ENCODE measurements around the gene KRT14.
"Not testable (repeated sequence)": the region's sequence is repeated elsewhere in the genome, so short reads cannot be mapped to it uniquely, and the experiment has no call there.

KRT14 gene

DNA sequence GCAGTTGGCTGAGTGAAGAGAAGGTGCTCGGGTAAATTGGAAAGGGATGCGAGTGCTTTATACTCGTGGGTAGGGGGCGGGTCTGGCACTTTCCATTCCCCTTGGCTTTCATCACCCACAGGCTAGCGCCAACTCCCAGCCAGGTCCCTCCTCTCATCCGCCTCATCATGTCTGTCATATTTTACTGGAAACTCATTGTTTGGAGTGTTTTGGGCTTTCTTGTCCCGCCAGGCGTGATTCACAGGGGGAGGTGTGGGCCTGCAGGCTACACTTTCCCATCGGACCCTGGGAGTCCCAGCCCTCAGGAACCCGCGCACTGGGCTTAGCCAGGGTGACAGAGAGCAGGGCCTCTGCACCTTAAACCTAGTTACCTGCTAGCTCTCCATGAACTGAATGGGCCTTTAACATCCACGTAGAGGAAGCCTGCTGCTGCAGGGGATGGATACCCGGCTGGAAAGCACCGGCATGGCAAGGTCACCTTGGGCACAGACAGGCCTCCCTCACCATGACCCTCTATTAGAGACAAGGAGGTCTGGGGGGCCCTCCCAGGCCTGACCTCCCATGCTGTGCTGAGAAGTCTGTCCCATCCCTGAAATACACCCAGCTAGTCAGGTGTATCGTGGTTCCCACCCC, at the start of gene KRT14:
Gene KRT14, minus strand, starts transcription at position 33 of the 633 bp plus-strand sequence. CDS start 61 bp downstream, outside the sequence.
- no peak for TF ChIP-seq ZNF274 (IDR thresholded peaks at IDR 0.05; ENCODE audit: low read depth, low read length)
- H3K4me3 ChIP-seq (ENCODE audit: low read length), result no peak within 1 kb of the TSS

GRCh38 chr17:41635121-41636097, 48.7 kb upstream of the KRT14 start:
- H3K4me3 ChIP-seq (ENCODE audit: low read length), result no peak overlapping the region
- no peak for TF ChIP-seq ZNF274 (IDR thresholded peaks at IDR 0.05; ENCODE audit: low read depth, low read length)

DNA sequence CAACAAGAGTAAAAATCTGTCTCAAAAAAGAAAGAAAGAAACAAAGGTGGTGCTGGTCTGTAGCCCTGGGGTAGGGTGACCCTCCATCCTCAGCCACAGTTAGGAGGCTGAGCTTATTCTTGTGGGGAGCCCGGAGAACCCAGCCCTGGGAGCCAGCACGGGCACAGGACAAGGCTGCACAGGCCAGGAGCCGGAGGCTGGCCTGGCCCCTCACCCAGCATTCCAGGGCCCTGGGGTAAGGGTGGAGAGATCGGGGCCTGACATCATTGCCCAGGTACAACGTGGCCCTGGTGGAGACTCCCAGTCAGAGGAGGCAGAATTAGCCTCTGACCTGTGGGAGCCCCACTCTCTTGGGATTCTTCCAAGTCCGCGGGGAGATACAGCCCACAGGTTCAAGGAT, 47.9 kb upstream of the KRT14 start:
- no peak for TF ChIP-seq ZNF274 (IDR thresholded peaks at IDR 0.05; ENCODE audit: low read depth, low read length)
- H3K4me3 ChIP-seq (ENCODE audit: low read length), result no peak overlapping the region

GRCh38 chr17:41633556-41634199, 47.0 kb upstream of the KRT14 start:
- no peak overlapping the region for H3K4me3 ChIP-seq (ENCODE audit: low read length)
- no peak for TF ChIP-seq ZNF274 (IDR thresholded peaks at IDR 0.05; ENCODE audit: low read depth, low read length)

GRCh38 chr17:41632482-41633105, 45.9 kb upstream of the KRT14 start:
- no peak overlapping the region for H3K4me3 ChIP-seq (ENCODE audit: low read length)
- no peak for TF ChIP-seq ZNF274 (IDR thresholded peaks at IDR 0.05; ENCODE audit: low read depth, low read length)

GRCh38 chr17:41631898-41632285, 45.2 kb upstream of the KRT14 start:
- no peak for TF ChIP-seq ZNF274 (IDR thresholded peaks at IDR 0.05; ENCODE audit: low read depth, low read length)
- H3K4me3 ChIP-seq (ENCODE audit: low read length), result no peak overlapping the region

DNA sequence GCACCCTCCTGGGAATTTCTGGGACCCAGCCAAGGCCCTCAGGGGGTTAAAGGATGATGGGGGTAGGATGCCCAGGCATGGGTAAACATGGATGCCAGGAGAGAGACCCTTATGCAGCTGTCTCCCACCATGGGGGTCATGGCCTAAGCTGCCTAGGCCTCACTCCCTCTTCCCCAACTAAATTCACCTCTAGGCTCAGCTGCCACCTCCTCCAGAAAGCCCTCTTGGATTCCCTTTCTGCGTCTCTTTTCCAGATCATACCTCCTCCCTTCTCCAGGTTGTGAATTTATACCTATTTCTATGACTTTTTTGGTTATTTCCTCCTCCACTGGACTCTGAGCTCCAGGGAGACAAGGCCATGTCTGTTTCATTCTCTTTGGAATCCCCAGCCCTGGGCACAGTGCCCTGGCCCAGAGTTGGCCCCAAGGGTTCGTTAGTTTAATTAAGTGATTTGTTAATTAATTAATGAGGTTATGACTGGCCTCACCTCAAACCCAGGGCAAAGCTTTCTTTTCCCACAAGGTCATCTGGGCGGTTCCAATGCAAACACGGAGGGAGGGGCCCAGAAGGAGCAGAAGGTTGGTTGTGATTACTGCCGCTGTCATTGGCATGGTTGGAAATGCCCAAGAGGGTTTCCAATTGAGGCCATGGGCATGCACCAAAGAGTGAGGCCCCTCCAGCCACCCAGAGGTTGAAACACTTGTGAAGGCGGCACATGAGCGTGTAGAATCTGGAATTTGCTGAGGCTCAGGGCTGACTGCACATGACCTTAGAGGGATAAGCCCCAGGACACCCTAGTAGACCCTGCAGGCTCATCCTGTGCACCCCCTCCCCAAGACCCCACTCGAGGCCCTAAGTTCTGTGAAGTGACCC, 44.6 kb upstream of the KRT14 start:
- TF ChIP-seq ZNF274 (IDR thresholded peaks at IDR 0.05; ENCODE audit: low read depth, low read length), result no peak
- no peak overlapping the region for H3K4me3 ChIP-seq (ENCODE audit: low read length)

- H3K4me3 ChIP-seq (ENCODE audit: low read length), result no peak overlapping the region
- no peak for TF ChIP-seq ZNF274 (IDR thresholded peaks at IDR 0.05; ENCODE audit: low read depth, low read length)
These were observed 43.4 kb upstream of the KRT14 start for GRCh38 chr17:41629826-41630670.

DNA sequence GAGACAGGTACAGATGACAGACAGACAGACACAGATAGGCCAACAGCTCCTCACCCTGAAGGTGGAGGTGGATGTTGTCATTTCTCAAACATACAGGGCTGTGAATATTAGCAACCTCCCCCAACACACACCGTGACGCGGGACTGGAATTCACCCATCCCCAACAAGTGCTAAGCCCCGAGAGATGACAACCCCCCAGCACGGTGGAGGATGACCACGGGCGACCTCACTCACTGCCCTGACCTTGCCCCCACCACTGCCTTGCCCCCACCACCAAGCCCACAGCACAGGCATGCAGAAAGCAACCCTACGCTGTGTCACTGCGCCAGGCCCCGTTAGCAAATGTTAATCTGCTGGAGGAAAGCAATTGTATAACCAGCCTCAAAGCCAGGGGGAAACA, 42.6 kb upstream of the KRT14 start:
- H3K4me3 ChIP-seq (ENCODE audit: low read length), result no peak overlapping the region
- TF ChIP-seq ZNF274 (IDR thresholded peaks at IDR 0.05; ENCODE audit: low read depth, low read length), result no peak

DNA sequence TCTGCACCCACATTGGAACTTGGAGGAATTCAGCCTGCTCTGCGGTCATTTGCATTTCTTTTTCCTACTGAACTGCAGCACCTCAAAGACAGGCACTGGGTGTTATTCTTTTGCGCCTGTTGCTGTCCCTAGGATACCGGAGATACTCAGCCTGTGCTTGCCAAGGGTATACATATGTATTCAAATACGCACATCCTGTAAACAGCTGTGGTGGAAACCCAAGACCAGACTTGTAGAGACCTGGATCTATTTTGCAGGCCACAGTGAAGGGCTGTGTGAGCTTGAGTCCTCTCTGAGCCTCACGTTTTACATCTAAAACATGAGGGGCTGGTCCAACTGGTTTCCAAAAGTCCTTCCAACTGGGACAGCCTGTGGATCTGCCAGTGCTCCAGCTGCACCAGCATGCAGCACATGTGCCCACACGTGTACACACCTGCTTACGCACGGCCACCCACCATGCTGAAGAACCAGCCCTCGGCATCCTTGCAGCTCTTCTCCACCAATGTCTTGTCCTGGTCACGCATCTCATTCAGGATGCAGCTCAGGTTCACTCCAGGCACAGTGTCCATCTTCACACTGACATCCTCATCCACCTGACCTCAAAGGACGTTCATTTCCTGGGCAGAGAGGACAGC, 42.0 kb upstream of the KRT14 start:
- H3K4me3 ChIP-seq (ENCODE audit: low read length), result not testable (repeated sequence)

- not testable (repeated sequence) for H3K4me3 ChIP-seq (ENCODE audit: low read length)
These were observed 41.3 kb upstream of the KRT14 start for GRCh38 chr17:41628073-41628370.

GRCh38 chr17:41627316-41628072, 40.8 kb upstream of the KRT14 start:
- TF ChIP-seq ZNF274 (IDR thresholded peaks at IDR 0.05; ENCODE audit: low read depth, low read length), result no peak
- H3K4me3 ChIP-seq (ENCODE audit: low read length), result no peak overlapping the region

GRCh38 chr17:41626914-41627295, 40.2 kb upstream of the KRT14 start:
- H3K4me3 ChIP-seq (ENCODE audit: low read length), result not testable (repeated sequence)

DNA sequence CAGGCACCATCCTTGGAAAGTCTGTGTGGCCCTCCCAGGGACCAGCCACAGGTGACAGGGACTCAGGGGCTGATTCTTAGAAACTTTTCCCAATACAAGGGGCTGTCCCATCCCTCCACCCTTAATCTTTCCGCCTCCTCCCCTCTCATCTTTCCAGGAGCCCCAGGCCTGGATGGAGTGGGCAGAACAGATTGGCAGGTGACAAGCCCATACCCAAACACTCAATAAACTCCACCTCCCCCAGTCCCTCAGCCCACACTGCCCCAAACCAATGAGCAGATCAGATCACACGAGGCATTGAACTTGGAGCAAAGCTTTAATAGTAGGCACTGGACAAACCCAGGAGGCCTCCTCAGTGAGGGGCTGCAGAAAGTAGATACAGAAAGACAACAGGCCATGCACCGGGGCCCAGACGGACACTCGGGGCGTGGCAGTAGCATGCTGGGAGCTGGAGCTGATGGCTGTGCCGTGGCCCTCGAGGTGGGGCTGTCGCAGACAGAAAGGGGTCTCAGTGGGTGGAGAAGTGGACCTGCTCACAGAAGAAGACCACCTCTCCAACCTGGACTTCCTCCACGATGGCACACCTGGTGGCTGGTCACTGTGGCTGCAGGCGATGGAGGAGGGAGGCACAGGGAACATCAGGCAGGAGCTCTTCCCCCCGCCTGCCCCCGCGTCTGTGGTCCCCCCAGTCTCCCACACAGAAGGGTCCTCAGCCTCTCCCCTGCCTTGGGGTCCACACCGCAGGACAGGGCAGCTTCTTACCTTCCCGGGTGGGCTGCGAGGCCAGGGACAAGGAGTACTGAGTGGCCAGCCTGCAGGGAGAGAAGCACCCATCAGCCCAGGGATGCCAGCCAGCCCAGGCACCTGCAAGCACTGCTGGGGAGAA, 39.6 kb upstream of the KRT14 start:
- not testable (repeated sequence) for H3K4me3 ChIP-seq (ENCODE audit: low read length)

Measured in GM08714 (cell line).